A549 (cell line): ENCODE results near the gene DENND2D. TPM values are rescaled to one million over a fixed set of nuclear protein-coding genes. Genes with fewer than 3 reads are reported as not detected.

Source experiments
- ATAC-seq, 2 experiments: fragments of 200-7000 bp in 1 of 2; fragments of >200 bp in 1 of 2; cut with Nextera tagmentation in 1 of 2; cut with Tn5 transposase in 1 of 2; 3 replicates each; pipeline versions ENCODE4 v1.8.0 to v1.9.1; 2018 to 2020; ENCODE audit warnings: mild to moderate bottlenecking in 1 of 2, moderate library complexity in 1 of 2
- CTCF ChIA-PET: fragments of 300-600 bp; sonication (Branson Sonifier 250); formaldehyde crosslinking; extraction: SDS; loops from one replicate; lab custom pipeline; 2021; ENCODE audit warnings: antibody characterized with exemption, inconsistent platforms; lab: Yijun Ruan, JAX
- POLR2A ChIA-PET: fragments of 350-600 bp; formaldehyde crosslinking; extraction: SDS; loops from one replicate; lab custom pipeline; 2021; ENCODE audit warnings: antibody characterized with exemption, inconsistent platforms; lab: Yijun Ruan, JAX
- DNase-seq, 2 experiments: peaks; one replicate each; pipeline versions ENCODE4 v3.0.0 to v3.0.0-alpha.2; 2011 to 2016; ENCODE audit warnings: low read depth in 1 of 2, low spot score in 1 of 2
- FAIRE-seq: peaks from 2 replicates; lab custom pipeline; 2011; peaks lifted over from hg19 to GRCh38; lab: Jason Lieb, UNC
- H3K27ac ChIP-seq, 2 experiments: fragments of >200 bp; sonication (Bioruptor Twin); formaldehyde crosslinking; 3 replicates each; pipeline ENCODE4 v1.5.1; 2016 to 2017
- H3K4me1 ChIP-seq: fragments of >200 bp; sonication (Bioruptor Twin); formaldehyde crosslinking; 3 replicates; pipeline ENCODE4 v1.6.1; 2016
- H3K4me2 ChIP-seq: fragments of >200 bp; sonication (Bioruptor Twin); formaldehyde crosslinking; 3 replicates; pipeline ENCODE4 v1.6.1; 2016
- H3K4me3 ChIP-seq: fragments of >200 bp; sonication (Bioruptor Twin); formaldehyde crosslinking; 3 replicates; pipeline ENCODE4 v1.5.1; 2016
- H3K9me3 ChIP-seq: fragments of >200 bp; sonication (Bioruptor Twin); formaldehyde crosslinking; 3 replicates; pipeline ENCODE4 v1.6.1; 2016
- BHLHE40 ChIP-seq: IDR thresholded peaks from 2 replicates; pipeline ENCODE4 v1.6.1; 2012; ENCODE audit warnings: low read depth, low read length, inconsistent platforms
- CEBPB ChIP-seq, 2 experiments: fragments of >200 bp in 1 of 2; sonication (Bioruptor Twin) in 1 of 2; formaldehyde crosslinking in 1 of 2; IDR thresholded peaks; 2 replicates each; pipeline ENCODE4 v1.6.1; 2012 to 2016
- CHD2 ChIP-seq: fragments of 150-350 bp; IDR thresholded peaks from 2 replicates; pipeline ENCODE4 v1.6.1; 2014; ENCODE audit warnings: low read length; ENCODE audit not compliant: partially characterized antibody
- CHD4 ChIP-seq: fragments of 200-600 bp; sonication (generic); IDR thresholded peaks from 2 replicates; pipeline ENCODE4 v1.6.1; 2016; ENCODE audit warnings: antibody characterized with exemption, mild to moderate bottlenecking, borderline replicate concordance
- EHF ChIP-seq: fragments of 250-450 bp; sonication (Bioruptor Pico); IDR thresholded peaks from 2 replicates; pipeline ENCODE4 v1.5.0; 2020; ENCODE audit warnings: mild to moderate bottlenecking
- FOXS1 ChIP-seq: fragments of 250-450 bp; sonication (Bioruptor Pico); IDR thresholded peaks from 2 replicates; pipeline ENCODE4 v1.5.0; 2020; ENCODE audit warnings: mild to moderate bottlenecking, moderate library complexity
- GATA3 ChIP-seq: IDR thresholded peaks from 2 replicates; pipeline ENCODE4 v1.6.1; 2012; ENCODE audit warnings: borderline replicate concordance
- HEYL ChIP-seq: fragments of 250-450 bp; sonication (Bioruptor Pico); IDR thresholded peaks from 2 replicates; pipeline ENCODE4 v1.8.0; 2021; ENCODE audit warnings: mild to moderate bottlenecking, moderate library complexity
- HOXA7 ChIP-seq: fragments of 250-450 bp; sonication (Bioruptor Pico); IDR thresholded peaks from 2 replicates; pipeline ENCODE4 v1.5.0; 2020; ENCODE audit warnings: mild to moderate bottlenecking, moderate library complexity
- HOXB5 ChIP-seq: fragments of 250-450 bp; sonication (Bioruptor Pico); IDR thresholded peaks from 2 replicates; pipeline ENCODE4 v1.5.0; 2020; ENCODE audit warnings: mild to moderate bottlenecking, moderate library complexity
- JUNB ChIP-seq: fragments of >200 bp; sonication (Bioruptor Twin); formaldehyde crosslinking; IDR thresholded peaks from 2 replicates; pipeline ENCODE4 v1.6.1; 2016
- MAFK ChIP-seq: fragments of 450-650 bp; IDR thresholded peaks from 2 replicates; pipeline ENCODE4 v1.6.1; 2014; ENCODE audit not compliant: partially characterized antibody
- POLR2A ChIP-seq: IDR thresholded peaks from 2 replicates; pipeline ENCODE4 v1.6.1; 2012; ENCODE audit warnings: mild to moderate bottlenecking, low read length
- RAD21 ChIP-seq, 2 experiments: fragments of >200 bp in 1 of 2; sonication (Bioruptor Twin) in 1 of 2; formaldehyde crosslinking in 1 of 2; IDR thresholded peaks in 1 of 2; conservative IDR thresholded peaks in 1 of 2; 2 replicates in 1 of 2; 3 replicates in 1 of 2; pipeline ENCODE4 v1.6.1; 2012 to 2018; ENCODE audit warnings: inconsistent platforms in 1 of 2
- RARB ChIP-seq: fragments of 250-450 bp; sonication (Bioruptor Pico); IDR thresholded peaks from 2 replicates; pipeline ENCODE4 v1.8.0; 2021; ENCODE audit warnings: mild to moderate bottlenecking, moderate library complexity
- SREBF2 ChIP-seq: fragments of 450-650 bp; IDR thresholded peaks from 2 replicates; pipeline ENCODE4 v1.6.1; 2014; ENCODE audit warnings: mild to moderate bottlenecking, moderate library complexity
- ZNF302 ChIP-seq: fragments of 250-450 bp; sonication (Bioruptor Pico); IDR thresholded peaks from 2 replicates; pipeline ENCODE4 v1.9.0; 2021; ENCODE audit warnings: inconsistent platforms, mild to moderate bottlenecking, moderate library complexity
- WGBS: methylation state at CpG from one replicate; pipeline ENCODE4 v1.1.6; 2017; ENCODE audit errors: missing lambda C conversion rate; 5-methylcytosine and 5-hydroxymethylcytosine counted together
- polyA plus RNA-seq, 4 experiments: library from polyadenylated mRNA; depleted of rRNA in 3 of 4; stranded (reverse); fragments of >200 nt; fragmentation: RNase III in 1 of 4; extraction: RNeasy Plus Mini Kit Qiagen cat#74134 plus additional on column Dnase treatment in 1 of 4; gene quantifications; 2 replicates in 3 of 4; 3 replicates in 1 of 4; pipeline ENCODE4 v1.2.3, GENCODE V29; 2011 to 2017
- TF ChIP-seq, protein P1 (sequence below): fragments of 250-450 bp; sonication (Bioruptor Pico); IDR thresholded peaks from 2 replicates; pipeline ENCODE4 v1.5.0; 2021; ENCODE audit warnings: mild to moderate bottlenecking, moderate library complexity, borderline replicate concordance

The DENND2D gene
- polyA plus RNA-seq, 2 of the 4 experiments (the other 2 are of a cell fraction): 1.7 to 3.4 TPM

DNA sequence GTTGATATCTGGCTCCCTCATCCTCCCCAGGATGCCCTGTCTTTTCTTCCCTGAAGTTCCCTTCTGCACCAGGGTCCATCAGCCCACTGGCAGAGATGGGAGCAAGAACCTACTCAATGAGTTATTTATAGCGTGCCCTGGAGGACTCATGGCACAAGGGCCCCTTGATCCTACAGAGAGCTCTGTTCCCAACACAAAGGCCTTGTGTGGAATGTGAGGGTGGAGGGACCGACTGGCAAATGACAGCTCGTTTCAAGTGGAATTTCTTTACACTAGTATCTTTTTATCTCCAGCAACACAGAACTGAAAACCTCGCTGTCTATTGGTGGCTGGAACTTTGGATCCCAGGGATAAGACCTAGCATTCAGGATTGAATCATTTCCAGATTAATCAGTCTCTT is 49.5 kb upstream of the DENND2D start (continued):
- TF ChIP-seq, protein P1, sequence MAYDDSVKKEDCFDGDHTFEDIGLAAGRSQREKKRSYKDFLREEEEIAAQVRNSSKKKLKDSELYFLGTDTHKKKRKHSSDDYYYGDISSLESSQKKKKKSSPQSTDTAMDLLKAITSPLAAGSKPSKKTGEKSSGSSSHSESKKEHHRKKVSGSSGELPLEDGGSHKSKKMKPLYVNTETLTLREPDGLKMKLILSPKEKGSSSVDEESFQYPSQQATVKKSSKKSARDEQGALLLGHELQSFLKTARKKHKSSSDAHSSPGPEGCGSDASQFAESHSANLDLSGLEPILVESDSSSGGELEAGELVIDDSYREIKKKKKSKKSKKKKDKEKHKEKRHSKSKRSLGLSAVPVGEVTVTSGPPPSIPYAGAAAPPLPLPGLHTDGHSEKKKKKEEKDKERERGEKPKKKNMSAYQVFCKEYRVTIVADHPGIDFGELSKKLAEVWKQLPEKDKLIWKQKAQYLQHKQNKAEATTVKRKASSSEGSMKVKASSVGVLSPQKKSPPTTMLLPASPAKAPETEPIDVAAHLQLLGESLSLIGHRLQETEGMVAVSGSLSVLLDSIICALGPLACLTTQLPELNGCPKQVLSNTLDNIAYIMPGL (CRISPR knock-in tag): no peak

DNA sequence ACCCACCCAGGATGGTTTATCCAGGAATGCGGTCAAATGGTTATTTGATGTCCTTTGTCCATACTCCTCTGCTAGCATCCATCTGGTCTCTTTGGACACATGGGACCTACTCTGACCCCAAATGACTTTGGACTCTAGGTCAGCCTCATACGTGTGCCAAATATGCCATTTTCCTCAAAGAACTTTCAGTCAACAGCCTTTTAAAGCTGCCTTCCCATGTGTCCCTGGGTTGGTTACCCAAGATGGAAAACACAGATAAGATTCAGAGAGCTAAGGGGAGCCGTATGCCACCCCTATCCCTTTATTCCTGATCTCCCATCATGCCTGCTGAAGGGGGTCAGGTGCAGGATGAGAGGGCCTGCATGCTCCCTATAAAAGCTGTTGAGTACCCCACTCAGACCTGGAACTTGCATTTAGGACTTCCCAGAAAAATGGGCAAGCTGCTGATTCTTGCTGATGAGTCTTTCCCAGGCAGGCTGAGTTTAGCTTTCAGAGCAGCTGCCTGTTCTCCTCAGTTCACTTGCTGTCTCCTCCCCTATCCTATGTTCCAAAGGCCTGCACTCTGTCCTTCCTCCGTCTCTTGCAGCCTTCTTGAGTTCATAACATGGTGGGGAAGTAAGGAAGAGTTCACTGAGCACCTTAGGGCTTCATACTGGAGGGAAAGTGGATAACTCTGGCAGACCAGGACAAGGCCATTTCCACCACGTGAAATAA is 46.8 kb upstream of the DENND2D start:
- CTCF ChIA-PET: no interaction called here
- POLR2A ChIA-PET: no interaction called here
- no peak overlapping the region for H3K4me3 ChIP-seq
- H3K9me3 ChIP-seq: no peaks in the 10 kb centered on the region
- no peak overlapping the region for H3K27ac ChIP-seq
- FAIRE-seq (no peak), ATAC-seq (no peak), DNase-seq (no peak)
- no peak overlapping the region for H3K4me2 ChIP-seq
- H3K4me1 ChIP-seq: no peaks in the 10 kb centered on the region
- TF ChIP-seq CHD4 (no peak), CHD2 (no peak)
- WGBS: 32% methylated on average over 5 of the region's 5 CpGs

DNA sequence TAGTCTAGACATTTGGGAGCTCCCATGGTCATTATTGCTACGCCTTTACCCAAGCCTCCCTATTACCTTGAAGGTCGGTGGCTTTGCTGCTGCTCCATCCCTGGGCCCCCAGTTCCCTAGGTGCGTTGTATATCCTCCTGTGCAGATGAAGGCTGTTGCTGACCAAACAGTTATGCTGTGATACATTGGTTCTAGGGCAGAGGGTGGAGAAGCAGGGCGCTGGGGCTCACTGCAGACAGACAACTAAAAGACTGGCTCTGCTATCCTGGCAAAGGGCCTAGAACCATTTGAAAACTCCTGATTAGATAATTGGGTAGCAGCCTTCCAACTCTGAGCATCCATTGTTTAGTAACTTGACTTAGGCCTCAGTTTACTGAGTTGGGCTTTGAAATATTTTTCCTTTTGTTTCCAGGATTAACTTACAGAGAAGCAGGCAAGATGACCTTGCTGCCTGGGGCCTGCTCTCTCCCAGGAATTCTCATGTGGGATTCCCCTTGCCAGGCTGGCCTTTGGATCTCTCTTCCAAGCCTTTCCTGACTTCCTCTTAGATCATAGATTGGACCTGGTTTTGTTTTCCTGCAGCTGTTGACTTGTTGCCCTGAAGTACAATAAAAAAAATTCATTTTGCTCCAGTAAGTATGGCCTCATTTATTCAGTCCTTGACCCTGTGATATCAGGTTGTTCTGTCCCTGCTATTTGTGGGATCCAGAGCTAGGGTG is 42.5 kb upstream of the DENND2D start:
- no peaks in the 10 kb centered on the region for H3K4me1 ChIP-seq
- no peak for TF ChIP-seq SREBF2
- TF ChIP-seq EHF (CRISPR knock-in tag): no peak
- no peak for TF ChIP-seq RARB (CRISPR knock-in tag)
- TF ChIP-seq RAD21 (conservative IDR thresholded peaks at IDR 0.05 in 1 of 2, IDR thresholded peaks at IDR 0.05 in 1 of 2): no peak
- TF ChIP-seq CEBPB (IDR thresholded peaks at IDR 0.05): no peak
- no peak for TF ChIP-seq CHD4
- no peak for TF ChIP-seq ZNF302 (CRISPR knock-in tag)
- TF ChIP-seq JUNB: no peak
- no peak for TF ChIP-seq HEYL (CRISPR knock-in tag)
- no peak for TF ChIP-seq POLR2A
- no peak for TF ChIP-seq MAFK
- no peak for TF ChIP-seq BHLHE40
- no peak for TF ChIP-seq GATA3
- no peak for TF ChIP-seq HOXB5
- TF ChIP-seq, protein P1 (CRISPR knock-in tag): no peak
- TF ChIP-seq HOXA7 (CRISPR knock-in tag): no peak
- no peak for TF ChIP-seq FOXS1 (CRISPR knock-in tag)
- POLR2A ChIA-PET: no interaction called here
- no peak overlapping the region for H3K27ac ChIP-seq
- CTCF ChIA-PET: interaction anchor here (1.0 kb wide), 1 partner anchor 9 kb away, joined by 3 read pairs; no protein-coding TSS in a partner anchor
- no peaks in the 10 kb centered on the region for H3K9me3 ChIP-seq
- no peak overlapping the region for H3K4me3 ChIP-seq
- 40% methylated on average over 4 of the region's 4 CpGs for WGBS
- H3K4me2 ChIP-seq: no peak overlapping the region
- FAIRE-seq (no peak), DNase-seq (no peak), ATAC-seq (no peak)
